Measurements from ENCODE around the gene HRCT1. TPM values are rescaled to one million over a fixed set of nuclear protein-coding genes. Genes with fewer than 3 reads are reported as not detected.

HRCT1 gene
- total RNA-seq, 1 experiment from 2014 or later, result not detected

DNA sequence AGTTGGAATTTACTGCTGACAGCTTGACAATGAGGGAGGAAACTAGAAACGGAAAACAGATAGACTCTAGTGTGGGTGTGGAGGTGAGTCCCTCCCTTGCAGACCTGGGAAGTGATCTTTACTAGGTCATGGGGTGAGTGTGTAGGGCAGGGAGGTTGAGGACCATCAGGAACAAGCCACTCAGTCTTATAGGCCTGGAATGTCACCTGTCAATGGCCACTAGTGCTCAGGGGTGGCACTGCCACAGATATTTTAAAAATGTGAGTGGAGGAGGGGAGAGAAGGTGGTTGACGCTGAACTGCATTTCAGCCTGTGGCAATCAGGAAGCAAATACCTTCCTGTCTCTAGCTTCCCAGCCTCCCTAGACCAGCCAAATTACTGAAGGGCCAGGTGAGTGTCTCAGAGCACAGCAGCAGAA is 42.9 kb downstream of the HRCT1 start:
- no peak overlapping the region for H3K27ac Mint-ChIP-seq
- H4K5ac ChIP-seq (ENCODE audit: insufficient read length, low read depth, low read length), result no peak overlapping the region
- H3K4me2 ChIP-seq (ENCODE audit: insufficient read depth, insufficient read length, low read length), result no peak overlapping the region
- no peak overlapping the region for H2BK5ac ChIP-seq (ENCODE audit: insufficient read length, low read length)
- no peak overlapping the region for H4K91ac ChIP-seq (ENCODE audit: insufficient read length, low read depth, low read length)
- no peaks in the 10 kb centered on the region for H3K9me3 ChIP-seq (ENCODE audit: control insufficient read depth, low read depth, low read length)
- H3K23me2 ChIP-seq (ENCODE audit: insufficient read length, low read depth, low read length, poor library complexity, severe bottlenecking), result no peaks in the 10 kb centered on the region
- DNase-seq, result peak; percentile 47
- H2BK20ac ChIP-seq (ENCODE audit: low read depth, low read length, poor library complexity, severe bottlenecking), result no peak overlapping the region
- TF ChIP-seq, protein P1, sequence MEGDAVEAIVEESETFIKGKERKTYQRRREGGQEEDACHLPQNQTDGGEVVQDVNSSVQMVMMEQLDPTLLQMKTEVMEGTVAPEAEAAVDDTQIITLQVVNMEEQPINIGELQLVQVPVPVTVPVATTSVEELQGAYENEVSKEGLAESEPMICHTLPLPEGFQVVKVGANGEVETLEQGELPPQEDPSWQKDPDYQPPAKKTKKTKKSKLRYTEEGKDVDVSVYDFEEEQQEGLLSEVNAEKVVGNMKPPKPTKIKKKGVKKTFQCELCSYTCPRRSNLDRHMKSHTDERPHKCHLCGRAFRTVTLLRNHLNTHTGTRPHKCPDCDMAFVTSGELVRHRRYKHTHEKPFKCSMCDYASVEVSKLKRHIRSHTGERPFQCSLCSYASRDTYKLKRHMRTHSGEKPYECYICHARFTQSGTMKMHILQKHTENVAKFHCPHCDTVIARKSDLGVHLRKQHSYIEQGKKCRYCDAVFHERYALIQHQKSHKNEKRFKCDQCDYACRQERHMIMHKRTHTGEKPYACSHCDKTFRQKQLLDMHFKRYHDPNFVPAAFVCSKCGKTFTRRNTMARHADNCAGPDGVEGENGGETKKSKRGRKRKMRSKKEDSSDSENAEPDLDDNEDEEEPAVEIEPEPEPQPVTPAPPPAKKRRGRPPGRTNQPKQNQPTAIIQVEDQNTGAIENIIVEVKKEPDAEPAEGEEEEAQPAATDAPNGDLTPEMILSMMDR (conservative IDR thresholded peaks at IDR 0.05), result no peak
- no peak overlapping the region for H3K9ac ChIP-seq (ENCODE audit: extremely low read depth, insufficient read length, low read length)
- H3K27me3 ChIP-seq (ENCODE audit: insufficient read depth, low read length), result no peaks in the 10 kb centered on the region; the same call in 1 of the 2 replicates
- no CpG with 5 or more reads among the region's 2 CpGs for WGBS (ENCODE audit: extremely low coverage, insufficient read length, low lambda C conversion rate)
- no peaks in the 10 kb centered on the region for H4K20me1 ChIP-seq (ENCODE audit: control insufficient read depth, insufficient read depth, insufficient read length)
- H3K9me3 Mint-ChIP-seq, result peaks cover 3 to 9% of the 10 kb centered on the region in 2 experiments; a peak in 4 of 5 replicates
- H3K27ac ChIP-seq (ENCODE audit: insufficient read length, low read depth, low read length), result no peak overlapping the region
- no peaks in the 10 kb centered on the region for H3K79me2 ChIP-seq (ENCODE audit: insufficient read depth, low read length)
- no peak overlapping the region for H2BK120ac ChIP-seq (ENCODE audit: low read depth, low read length, poor library complexity, severe bottlenecking)
- H3T11ph ChIP-seq (ENCODE audit: low read length), result no peak overlapping the region
- no peak overlapping the region for H2BK15ac ChIP-seq (ENCODE audit: low read depth, low read length)
- H3K4me1 Mint-ChIP-seq, result peaks cover 2 to 10% of the 10 kb centered on the region in 2 experiments
- no peak overlapping the region for H3K14ac ChIP-seq (ENCODE audit: insufficient read depth, low read length)
- H3K4me1 ChIP-seq (ENCODE audit: insufficient read depth, low read length), result peaks cover 3% of the 10 kb centered on the region; the same call in 1 of the 2 replicates
- H3K18ac ChIP-seq (ENCODE audit: insufficient read length, low read depth, low read length), result no peak overlapping the region
- H2AFZ ChIP-seq (ENCODE audit: low read length), result no peak overlapping the region
- no peak overlapping the region for H2AK5ac ChIP-seq (ENCODE audit: insufficient read length, low read length)
- H3K27me3 Mint-ChIP-seq (ENCODE audit: low read depth), result peaks cover 47% of the 10 kb centered on the region
- H3K23ac ChIP-seq (ENCODE audit: insufficient read length, low read depth, low read length), result no peak overlapping the region
- no peak overlapping the region for H3K4me3 Mint-ChIP-seq
- H3K36me3 Mint-ChIP-seq (ENCODE audit: insufficient read depth in 1 of 3, low read depth in 3 of 3), result peaks cover 0 to 5% (median 2%) of the 10 kb centered on the region in 3 experiments; a peak in 3 of 7 replicates
- no peak overlapping the region for H3K4ac ChIP-seq (ENCODE audit: low read depth, low read length)
- H4K8ac ChIP-seq (replicated peaks; ENCODE audit: insufficient read length, low read depth, low read length), result no peak overlapping the region
- no peak overlapping the region for H3K56ac ChIP-seq (ENCODE audit: insufficient read length, low read depth, low read length)
- no peaks in the 10 kb centered on the region for H3K79me1 ChIP-seq (ENCODE audit: insufficient read depth, low read depth, low read length, poor library complexity, severe bottlenecking)
- H2BK12ac ChIP-seq (ENCODE audit: insufficient read length, low read depth, low read length), result no peak overlapping the region

All from H9 (cell line).